BLaER1 (cell line): ENCODE measurements around the gene KIAA0232.

ENCODE experiments used
- H3K27ac ChIP-seq: shearing (Covaris generic); formaldehyde crosslinking; 2 replicates; pipeline ENCODE4 v1.8.1; 2022
- H3K27me3 ChIP-seq: shearing (Covaris generic); formaldehyde crosslinking; 2 replicates; pipeline ENCODE4 v1.8.1; 2022
- H3K36me3 ChIP-seq: shearing (Covaris generic); formaldehyde crosslinking; 2 replicates; pipeline ENCODE4 v1.8.1; 2022
- H3K4me1 ChIP-seq: shearing (Covaris generic); formaldehyde crosslinking; 2 replicates; pipeline ENCODE4 v1.8.1; 2022
- H3K4me2 ChIP-seq: shearing (Covaris generic); formaldehyde crosslinking; 2 replicates; pipeline ENCODE4 v1.8.1; 2022
- H3K4me3 ChIP-seq: shearing (Covaris generic); formaldehyde crosslinking; 2 replicates; pipeline ENCODE4 v1.8.1; 2022
- H3K9ac ChIP-seq: shearing (Covaris generic); formaldehyde crosslinking; 2 replicates; pipeline ENCODE4 v1.8.1; 2022
- H3K9me3 ChIP-seq: shearing (Covaris generic); formaldehyde crosslinking; 2 replicates; pipeline ENCODE4 v1.8.1; 2022
- H4K20me1 ChIP-seq: shearing (Covaris generic); formaldehyde crosslinking; 2 replicates; pipeline ENCODE4 v1.8.1; 2022
- Cebpa-rat ChIP-seq: shearing (Covaris generic); IDR thresholded peaks from 2 replicates; pipeline ENCODE4 v1.8.1; 2022

KIAA0232 gene

DNA sequence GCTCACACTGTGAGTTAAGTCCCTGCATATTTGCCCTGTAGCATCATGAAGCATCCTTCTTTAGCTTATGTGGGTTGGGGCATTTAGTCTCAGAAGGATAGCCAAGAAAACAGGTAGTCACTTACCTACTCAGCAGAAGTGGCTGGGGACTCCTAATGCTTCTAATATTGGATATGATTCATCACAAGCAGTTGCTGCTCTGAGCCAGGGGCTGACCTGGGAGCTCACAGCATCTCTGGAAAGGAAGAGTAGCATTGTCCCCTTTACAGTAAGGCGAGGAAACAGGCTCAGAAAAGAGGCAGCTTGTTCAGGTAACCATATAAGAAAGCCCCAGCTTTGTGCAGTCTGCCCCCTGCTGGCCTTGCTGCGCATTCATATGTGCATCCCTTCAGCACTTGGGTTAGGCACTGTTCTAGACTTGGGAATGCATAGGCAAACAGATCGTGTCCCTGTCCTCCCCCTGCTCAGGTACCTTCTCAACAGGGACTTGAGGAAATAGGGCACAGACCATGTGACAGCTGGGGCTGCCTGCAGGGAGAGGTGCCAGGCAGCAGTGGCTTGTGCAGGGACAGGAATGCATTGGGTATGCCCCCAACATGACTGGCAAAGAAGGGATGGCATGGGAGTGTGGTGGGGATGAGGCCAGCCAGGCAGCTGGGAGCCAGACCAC, 91.4 kb downstream of the KIAA0232 start:
- no peak for TF ChIP-seq Cebpa-rat
- peaks cover 6% of the 10 kb centered on the region; the same call in 1 of the 2 replicates for H3K9me3 ChIP-seq

GRCh38 chr4:6874981-6875380, 92.5 kb downstream of the KIAA0232 start:
- Histone ChIP-seq H3K4me2 (peak overlapping the region; percentile 3; the same call in 1 of the 2 replicates), H3K27me3 (no peaks in the 10 kb centered on the region), H3K4me1 (peaks cover 14% of the 10 kb centered on the region), H3K4me3 (no peak overlapping the region), H3K27ac (0 out of 2 replicates have a peak overlapping the region, but pooled peaks have one; percentile 14), H3K9ac (no peak overlapping the region), H3K9me3 (peaks cover 6% of the 10 kb centered on the region; the same call in 1 of the 2 replicates), H4K20me1 (peaks cover 62% of the 10 kb centered on the region), H3K36me3 (peaks cover 97% of the 10 kb centered on the region)
- no peak for TF ChIP-seq Cebpa-rat

More for the DNA sequence above, 91.4 kb downstream of the KIAA0232 start:
- Histone ChIP-seq H3K27ac (no peak overlapping the region), H3K4me2 (no peak overlapping the region), H3K4me3 (no peak overlapping the region), H3K4me1 (peaks cover 14% of the 10 kb centered on the region), H3K9ac (no peak overlapping the region; the same call in 1 of the 2 replicates), H3K36me3 (peaks cover 98% of the 10 kb centered on the region), H4K20me1 (peaks cover 66% of the 10 kb centered on the region), H3K27me3 (no peaks in the 10 kb centered on the region)

- TF ChIP-seq Cebpa-rat, result no peak
- Histone ChIP-seq H4K20me1 (peaks cover 59% of the 10 kb centered on the region), H3K36me3 (peaks cover 97% of the 10 kb centered on the region), H3K4me2 (peak overlapping the region; percentile 3; the same call in 1 of the 2 replicates), H3K4me3 (no peak overlapping the region), H3K27ac (0 out of 2 replicates have a peak overlapping the region, but pooled peaks have one; percentile 14), H3K4me1 (peaks cover 14% of the 10 kb centered on the region), H3K27me3 (no peaks in the 10 kb centered on the region), H3K9ac (no peak overlapping the region), H3K9me3 (peaks cover 6% of the 10 kb centered on the region; the same call in 1 of the 2 replicates)
Observed at GRCh38 chr4:6875431-6875831, 92.9 kb downstream of the KIAA0232 start.

- Histone ChIP-seq H3K4me1 (peaks cover 14% of the 10 kb centered on the region), H3K36me3 (peaks cover 98% of the 10 kb centered on the region), H3K4me2 (no peak overlapping the region), H3K27ac (0 out of 2 replicates have a peak overlapping the region, but pooled peaks have one; percentile 35), H3K27me3 (no peaks in the 10 kb centered on the region), H3K4me3 (no peak overlapping the region), H3K9me3 (peaks cover 6% of the 10 kb centered on the region; the same call in 1 of the 2 replicates), H4K20me1 (peaks cover 51% of the 10 kb centered on the region), H3K9ac (no peak overlapping the region)
- TF ChIP-seq Cebpa-rat, result no peak
Observed at GRCh38 chr4:6876440-6876839, 93.9 kb downstream of the KIAA0232 start.

GRCh38 chr4:6877067-6877466, 94.5 kb downstream of the KIAA0232 start:
- TF ChIP-seq Cebpa-rat, result no peak
- H3K4me3 ChIP-seq, result no peak overlapping the region
- H3K27ac ChIP-seq, result 0 out of 2 replicates have a peak overlapping the region, but pooled peaks have one; percentile 35
- H3K27me3 ChIP-seq, result no peaks in the 10 kb centered on the region
- peaks cover 6% of the 10 kb centered on the region; the same call in 1 of the 2 replicates for H3K9me3 ChIP-seq
- H3K36me3 ChIP-seq, result peaks cover 98% of the 10 kb centered on the region
- H4K20me1 ChIP-seq, result peaks cover 51% of the 10 kb centered on the region
- no peak overlapping the region for H3K4me2 ChIP-seq
- peaks cover 14% of the 10 kb centered on the region for H3K4me1 ChIP-seq
- H3K9ac ChIP-seq, result no peak overlapping the region

DNA sequence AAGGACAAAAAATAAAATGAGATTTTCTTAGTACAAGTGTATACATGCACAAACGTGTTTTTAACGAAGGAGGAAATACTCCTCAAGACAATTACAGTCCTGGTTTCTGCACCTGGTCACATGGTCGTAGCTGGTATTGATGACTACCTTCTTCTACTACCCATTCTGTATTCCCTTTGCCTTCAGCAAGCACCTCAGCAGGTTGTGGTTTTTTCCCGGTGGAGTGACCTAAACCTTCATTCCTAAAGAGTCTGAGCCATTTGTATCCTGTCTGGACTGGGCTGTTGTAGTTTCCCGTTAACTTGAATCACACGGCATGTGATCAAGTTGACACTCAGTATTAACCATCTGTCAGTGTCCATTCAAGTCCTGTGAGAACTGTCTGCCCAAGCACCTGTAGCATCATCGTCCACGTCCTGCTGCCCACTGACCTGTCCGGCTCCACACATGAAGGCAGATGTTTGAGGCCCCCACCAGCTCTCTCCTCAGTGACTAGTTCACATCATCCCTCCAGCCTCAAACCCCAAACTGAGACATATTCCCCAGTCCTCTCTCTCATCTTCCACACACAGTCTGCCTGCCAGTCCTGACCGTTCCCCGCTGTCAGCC, 96.0 kb downstream of the KIAA0232 start:
- Histone ChIP-seq H3K9me3 (peaks cover 6% of the 10 kb centered on the region; the same call in 1 of the 2 replicates), H3K27ac (no peak overlapping the region), H3K9ac (no peak overlapping the region), H4K20me1 (peaks cover 39% of the 10 kb centered on the region), H3K36me3 (peaks cover 98% of the 10 kb centered on the region), H3K4me1 (peaks cover 14% of the 10 kb centered on the region), H3K4me3 (no peak overlapping the region), H3K27me3 (no peaks in the 10 kb centered on the region), H3K4me2 (no peak overlapping the region)
- TF ChIP-seq Cebpa-rat, result no peak

DNA sequence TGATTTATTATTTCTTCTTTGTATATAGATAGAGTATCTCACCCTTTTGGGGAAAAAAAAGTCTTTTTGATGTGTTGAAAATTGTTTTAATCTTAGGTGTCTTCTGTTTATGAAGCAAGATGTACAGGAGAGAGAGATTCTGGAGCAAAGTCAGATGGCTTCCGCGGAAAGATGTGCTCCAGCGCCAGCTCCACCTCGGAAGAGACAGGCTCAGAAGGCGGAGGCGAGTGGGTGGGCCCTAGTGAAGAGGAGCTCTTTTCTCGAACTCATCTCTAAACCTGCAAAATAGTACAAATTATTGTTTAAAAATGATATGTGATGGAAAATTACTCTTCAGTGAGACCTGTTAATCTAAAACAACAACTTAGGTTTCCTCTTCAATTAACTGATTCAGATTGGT, 98.2 kb downstream of the KIAA0232 start:
- H3K4me1 ChIP-seq, result peaks cover 21% of the 10 kb centered on the region
- no peak overlapping the region for H3K4me2 ChIP-seq
- H4K20me1 ChIP-seq, result peaks cover 18% of the 10 kb centered on the region; the same call in 1 of the 2 replicates
- TF ChIP-seq Cebpa-rat, result no peak
- H3K9me3 ChIP-seq, result peaks cover 6% of the 10 kb centered on the region; the same call in 1 of the 2 replicates
- H3K4me3 ChIP-seq, result no peak overlapping the region
- H3K36me3 ChIP-seq, result peaks cover 83% of the 10 kb centered on the region
- no peaks in the 10 kb centered on the region for H3K27me3 ChIP-seq
- H3K9ac ChIP-seq, result no peak overlapping the region
- H3K27ac ChIP-seq, result no peak overlapping the region

- no peak for TF ChIP-seq Cebpa-rat
- peaks cover 3% of the 10 kb centered on the region; the same call in 1 of the 2 replicates for H3K9me3 ChIP-seq
- no peak overlapping the region for H3K9ac ChIP-seq
- 0 out of 2 replicates have a peak, but pooled peaks cover 11% of the 10 kb centered on the region for H4K20me1 ChIP-seq
- peaks cover 29% of the 10 kb centered on the region for H3K4me1 ChIP-seq
- H3K36me3 ChIP-seq, result peaks cover 71% of the 10 kb centered on the region
- H3K27ac ChIP-seq, result no peak overlapping the region
- H3K27me3 ChIP-seq, result no peaks in the 10 kb centered on the region
- H3K4me3 ChIP-seq, result no peak overlapping the region
- no peak overlapping the region for H3K4me2 ChIP-seq
Observed at GRCh38 chr4:6881908-6882307, 99.4 kb downstream of the KIAA0232 start.

DNA sequence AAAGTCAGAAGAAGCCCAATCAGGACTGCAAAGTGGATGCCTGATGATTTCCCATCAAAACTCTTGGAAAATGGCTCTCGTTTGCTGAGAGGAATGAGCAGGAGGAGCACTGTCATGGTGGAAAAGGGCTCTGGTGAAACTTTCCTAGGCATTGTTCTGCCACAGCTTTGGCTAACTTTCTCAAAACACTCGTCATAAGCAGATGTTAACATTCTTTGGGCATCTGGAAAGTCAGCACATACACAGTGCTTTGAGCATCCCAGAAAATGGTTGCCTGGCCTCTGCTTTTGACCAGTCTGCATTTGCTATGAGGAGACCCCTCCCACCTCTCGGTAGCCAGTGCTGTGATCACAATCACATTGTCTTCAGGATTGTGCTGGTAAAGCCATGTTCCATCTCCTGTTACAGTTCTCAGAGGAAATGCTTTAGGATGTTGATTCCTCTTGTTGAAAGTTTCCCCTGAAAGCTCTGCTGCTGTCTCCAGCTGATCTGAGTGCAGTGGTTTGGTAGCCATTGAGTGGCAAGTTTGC, 101.9 kb downstream of the KIAA0232 start:
- Histone ChIP-seq H3K36me3 (peaks cover 53% of the 10 kb centered on the region), H3K27ac (0 out of 2 replicates have a peak overlapping the region, but pooled peaks have one; percentile 24), H4K20me1 (0 out of 2 replicates have a peak, but pooled peaks cover 2% of the 10 kb centered on the region), H3K4me2 (peak overlapping the region; percentile 73), H3K9ac (no peak overlapping the region), H3K4me1 (peaks cover 54% of the 10 kb centered on the region), H3K27me3 (no peaks in the 10 kb centered on the region), H3K9me3 (peaks cover 14% of the 10 kb centered on the region), H3K4me3 (no peak overlapping the region)
- no peak for TF ChIP-seq Cebpa-rat
